K562 (cell line): ENCODE results near the gene FERMT3. TPM values are rescaled to one million over a fixed set of nuclear protein-coding genes. Genes with fewer than 3 reads are reported as not detected.

ENCODE experiments used
- ATF7 ChIP-seq: fragments of 450-650 bp; IDR thresholded peaks from 2 replicates; pipeline ENCODE4 v1.7.1; 2014; ENCODE audit warnings: mild to moderate bottlenecking, moderate library complexity
- CTBP1 ChIP-seq: fragments of 450-650 bp; IDR thresholded peaks from 2 replicates; pipeline ENCODE4 v1.6.1; 2016; ENCODE audit warnings: borderline replicate concordance
- EP300 ChIP-seq: IDR thresholded peaks from 2 replicates; pipeline ENCODE4 v1.6.1; 2012; ENCODE audit warnings: low read length, improper control_type of control experiment
- HNRNPLL ChIP-seq: fragments of 200-400 bp; formaldehyde crosslinking; IDR thresholded peaks from 2 replicates; pipeline ENCODE4 v1.6.1; 2017; ENCODE audit warnings: low read length, low read depth, mild to moderate bottlenecking; ENCODE audit not compliant: poor library complexity, severe bottlenecking
- KDM4B ChIP-seq, 2 experiments: fragments of 450-650 bp in 1 of 2; sonication (generic) in 1 of 2; IDR thresholded peaks; 2 replicates each; pipeline ENCODE4 v1.6.1; 2016 to 2017; ENCODE audit warnings: borderline replicate concordance in 2 of 2, antibody characterized with exemption in 1 of 2, low read depth in 1 of 2, mild to moderate bottlenecking in 1 of 2
- LEF1 ChIP-seq: fragments of 450-650 bp; IDR thresholded peaks from 2 replicates; pipeline ENCODE4 v1.6.1; 2016; ENCODE audit warnings: mild to moderate bottlenecking
- MBD2 ChIP-seq: sonication (generic); IDR thresholded peaks from 2 replicates; pipeline ENCODE4 v1.6.1; 2016; ENCODE audit warnings: low read depth, borderline replicate concordance
- NCOR1 ChIP-seq: fragments of 450-650 bp; IDR thresholded peaks from 2 replicates; pipeline ENCODE4 v1.6.1; 2016; ENCODE audit warnings: mild to moderate bottlenecking, moderate library complexity
- POLR2A ChIP-seq: fragments of 450-650 bp; conservative IDR thresholded peaks from 2 replicates; pipeline ENCODE4 v1.6.1; 2016
- SAP30 ChIP-seq: fragments of 200-600 bp; sonication (generic); IDR thresholded peaks from 2 replicates; pipeline ENCODE4 v1.6.1; 2012; ENCODE audit warnings: borderline replicate concordance, low read depth, mild to moderate bottlenecking, moderate library complexity, low read length, control low read depth, inconsistent platforms; ENCODE audit not compliant: insufficient read depth, poor library complexity, severe bottlenecking
- SLC30A9 ChIP-seq: fragments of 250-450 bp; sonication (Bioruptor Pico); IDR thresholded peaks from 2 replicates; pipeline ENCODE4 v1.8.0; 2022; ENCODE audit warnings: mild to moderate bottlenecking, moderate library complexity
- SMARCB1 ChIP-seq: IDR thresholded peaks from 2 replicates; pipeline ENCODE4 v1.6.1; 2011; ENCODE audit warnings: improper control_type of control experiment, low read depth; ENCODE audit not compliant: insufficient read length
- TBL1XR1 ChIP-seq, 2 experiments: IDR thresholded peaks; 2 replicates each; pipeline ENCODE4 v1.6.1; 2012; ENCODE audit warnings: improper control_type of control experiment in 2 of 2, low read length in 2 of 2, mild to moderate bottlenecking in 1 of 2
- XRCC5 ChIP-seq: fragments of 200-400 bp; formaldehyde crosslinking; IDR thresholded peaks from 2 replicates; pipeline ENCODE4 v1.6.1; 2017; ENCODE audit warnings: low read depth, mild to moderate bottlenecking, low read length
- ZNF830 ChIP-seq: fragments of 250-450 bp; sonication (Bioruptor Pico); IDR thresholded peaks from 2 replicates; pipeline ENCODE4 v1.5.0; 2021; ENCODE audit warnings: mild to moderate bottlenecking
- polyA plus RNA-seq, 8 experiments: library from polyadenylated mRNA; depleted of rRNA in 4 of 8; stranded (reverse) in 5 of 8; unstranded in 3 of 8; fragments of >200 nt; fragmentation: Nextera tagmentation in 2 of 8; fragmentation: Illumina TruSeq in 1 of 8; extraction: Ambion mirVana in 2 of 8; extraction: Trizol in 1 of 8; gene quantifications; 2 replicates each; pipeline versions ENCODE4 v1.2.1 to v1.2.3, GENCODE V29; 2011 to 2014; ENCODE audit warnings: inconsistent platforms in 1 of 8, missing spikeins in 1 of 8
- total RNA-seq, 7 experiments: library from RNA; depleted of rRNA in 6 of 7; stranded (reverse); fragments of >200 nt in 6 of 7; fragmentation: Illumina TruSeq in 2 of 7; extraction: Trizol in 2 of 7; gene quantifications; 2 replicates each; pipeline versions ENCODE4 v1.2.1 to v1.2.3, GENCODE V29; 2011 to 2021; ENCODE audit warnings: low replicate concordance in 1 of 7
- TF ChIP-seq, protein P1 (sequence below): sonication (generic); formaldehyde crosslinking; IDR thresholded peaks from 2 replicates; pipeline ENCODE4 v1.8.0; 2023; ENCODE audit warnings: mild to moderate bottlenecking, missing genetic modification reagents
- TF ChIP-seq, protein P2 (sequence below): fragments of 450-650 bp; IDR thresholded peaks from 2 replicates; pipeline ENCODE4 v1.6.1; 2016; ENCODE audit warnings: antibody characterized with exemption
- TF ChIP-seq, protein P3 (sequence below): fragments of 250-450 bp; sonication (Bioruptor Pico); IDR thresholded peaks from 2 replicates; pipeline ENCODE4 v1.8.0; 2022; ENCODE audit warnings: moderate library complexity, mild to moderate bottlenecking, inconsistent platforms
- TF ChIP-seq, protein P4 (sequence below): fragments of 450-650 bp; IDR thresholded peaks from 2 replicates; pipeline ENCODE4 v1.6.1; 2016; ENCODE audit warnings: low read depth, mild to moderate bottlenecking, moderate library complexity
- TF ChIP-seq, protein P5 (sequence below): sonication (generic); formaldehyde crosslinking; IDR thresholded peaks from 2 replicates; pipeline ENCODE4 v1.9.0; 2022; ENCODE audit warnings: mild to moderate bottlenecking, missing genetic modification reagents

The FERMT3 gene
- total and polyA plus RNA-seq, 9 of the 15 experiments (the other 6 are each of a cell fraction or from before 2014, with no cell fraction given), result 3.2 to 275 (median 79.7) TPM

DNA sequence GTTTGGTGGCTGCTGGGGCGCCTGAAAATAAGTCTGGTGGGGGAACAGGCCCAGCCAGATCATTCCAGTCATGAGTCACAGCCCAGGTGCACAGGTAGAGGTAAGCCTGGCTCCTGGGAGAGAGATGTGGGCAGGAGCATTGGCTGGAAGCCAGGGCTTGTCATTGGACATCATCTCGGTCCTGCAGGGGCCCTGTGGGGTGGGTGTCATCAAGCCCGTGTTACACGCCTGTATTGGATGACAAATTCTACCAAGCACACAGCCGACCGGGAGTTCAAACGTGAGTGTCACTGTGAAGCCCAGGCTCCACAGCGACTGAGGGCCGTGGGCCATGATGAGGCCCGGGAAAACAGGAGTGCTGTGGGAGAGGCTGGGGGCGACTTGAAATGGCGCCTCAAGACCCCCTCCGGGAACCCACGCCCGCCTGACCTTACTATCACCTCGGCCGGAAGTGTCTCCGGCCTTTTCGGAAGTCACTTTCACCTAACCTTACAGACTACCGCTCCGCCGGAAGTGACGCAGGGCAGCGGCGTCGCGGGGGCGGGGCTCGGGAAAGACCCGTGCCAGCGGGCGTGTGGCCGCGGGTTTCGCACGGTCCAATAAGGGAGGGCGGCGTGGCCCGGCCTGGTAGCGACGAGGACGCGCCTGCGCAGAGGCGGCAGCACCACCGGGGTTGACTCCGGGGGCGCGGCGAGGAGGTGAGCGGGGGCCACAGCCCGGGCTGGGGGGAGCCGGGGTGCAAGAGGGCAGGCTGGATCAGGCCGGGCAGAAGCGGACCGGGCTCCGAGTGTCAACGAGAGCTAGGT is 34.1 kb downstream of the FERMT3 start, which contains the start of gene FKBP2 (continued):
- TF ChIP-seq, protein P1, sequence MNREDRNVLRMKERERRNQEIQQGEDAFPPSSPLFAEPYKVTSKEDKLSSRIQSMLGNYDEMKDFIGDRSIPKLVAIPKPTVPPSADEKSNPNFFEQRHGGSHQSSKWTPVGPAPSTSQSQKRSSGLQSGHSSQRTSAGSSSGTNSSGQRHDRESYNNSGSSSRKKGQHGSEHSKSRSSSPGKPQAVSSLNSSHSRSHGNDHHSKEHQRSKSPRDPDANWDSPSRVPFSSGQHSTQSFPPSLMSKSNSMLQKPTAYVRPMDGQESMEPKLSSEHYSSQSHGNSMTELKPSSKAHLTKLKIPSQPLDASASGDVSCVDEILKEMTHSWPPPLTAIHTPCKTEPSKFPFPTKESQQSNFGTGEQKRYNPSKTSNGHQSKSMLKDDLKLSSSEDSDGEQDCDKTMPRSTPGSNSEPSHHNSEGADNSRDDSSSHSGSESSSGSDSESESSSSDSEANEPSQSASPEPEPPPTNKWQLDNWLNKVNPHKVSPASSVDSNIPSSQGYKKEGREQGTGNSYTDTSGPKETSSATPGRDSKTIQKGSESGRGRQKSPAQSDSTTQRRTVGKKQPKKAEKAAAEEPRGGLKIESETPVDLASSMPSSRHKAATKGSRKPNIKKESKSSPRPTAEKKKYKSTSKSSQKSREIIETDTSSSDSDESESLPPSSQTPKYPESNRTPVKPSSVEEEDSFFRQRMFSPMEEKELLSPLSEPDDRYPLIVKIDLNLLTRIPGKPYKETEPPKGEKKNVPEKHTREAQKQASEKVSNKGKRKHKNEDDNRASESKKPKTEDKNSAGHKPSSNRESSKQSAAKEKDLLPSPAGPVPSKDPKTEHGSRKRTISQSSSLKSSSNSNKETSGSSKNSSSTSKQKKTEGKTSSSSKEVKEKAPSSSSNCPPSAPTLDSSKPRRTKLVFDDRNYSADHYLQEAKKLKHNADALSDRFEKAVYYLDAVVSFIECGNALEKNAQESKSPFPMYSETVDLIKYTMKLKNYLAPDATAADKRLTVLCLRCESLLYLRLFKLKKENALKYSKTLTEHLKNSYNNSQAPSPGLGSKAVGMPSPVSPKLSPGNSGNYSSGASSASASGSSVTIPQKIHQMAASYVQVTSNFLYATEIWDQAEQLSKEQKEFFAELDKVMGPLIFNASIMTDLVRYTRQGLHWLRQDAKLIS (CRISPR knock-in tag), result peak; percentile 90
- TF ChIP-seq SAP30 (peak; percentile 65), KDM4B (IDR thresholded peaks at IDR 0.05; ENCODE audit: borderline replicate concordance in 2 of 2, low read depth in 1 of 2) (peak in 1 of 2 experiments; percentile 77; a peak in 1 of 4 replicates), ATF7 (peak; percentile 73), CTBP1 (peak; percentile 34; the same call in 1 of the 2 replicates), LEF1 (0 out of 2 replicates have a peak, but pooled peaks have one; percentile 43), HNRNPLL (peak; percentile 57), EP300 (peak; percentile 21; the same call in 1 of the 2 replicates), TBL1XR1 (IDR thresholded peaks at IDR 0.05; ENCODE audit: low read length in 2 of 2) (peak in 1 of 2 experiments; percentile 34; a peak in 1 of 4 replicates), SMARCB1 (no peak), SLC30A9 (CRISPR knock-in tag) (no peak), NCOR1 (peak; percentile 59; the same call in 1 of the 2 replicates), ZNF830 (peak; percentile 75; the same call in 1 of the 2 replicates), POLR2A (peak; percentile 97), XRCC5 (0 out of 2 replicates have a peak, but pooled peaks have one; percentile 7), MBD2 (peak; percentile 68; the same call in 1 of the 2 replicates)
- TF ChIP-seq, protein P2, sequence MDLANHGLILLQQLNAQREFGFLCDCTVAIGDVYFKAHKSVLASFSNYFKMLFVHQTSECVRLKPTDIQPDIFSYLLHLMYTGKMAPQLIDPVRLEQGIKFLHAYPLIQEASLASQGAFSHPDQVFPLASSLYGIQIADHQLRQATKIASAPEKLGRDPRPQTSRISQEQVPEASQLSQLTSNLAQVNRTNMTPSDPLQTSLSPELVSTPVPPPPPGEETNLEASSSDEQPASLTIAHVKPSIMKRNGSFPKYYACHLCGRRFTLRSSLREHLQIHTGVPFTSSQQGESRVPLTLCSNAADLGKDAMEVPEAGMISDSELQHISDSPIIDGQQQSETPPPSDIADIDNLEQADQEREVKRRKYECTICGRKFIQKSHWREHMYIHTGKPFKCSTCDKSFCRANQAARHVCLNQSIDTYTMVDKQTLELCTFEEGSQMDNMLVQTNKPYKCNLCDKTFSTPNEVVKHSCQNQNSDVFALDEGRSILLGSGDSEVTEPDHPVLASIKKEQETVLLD, result peak; percentile 28; the same call in 1 of the 2 replicates
- TF ChIP-seq, protein P3, sequence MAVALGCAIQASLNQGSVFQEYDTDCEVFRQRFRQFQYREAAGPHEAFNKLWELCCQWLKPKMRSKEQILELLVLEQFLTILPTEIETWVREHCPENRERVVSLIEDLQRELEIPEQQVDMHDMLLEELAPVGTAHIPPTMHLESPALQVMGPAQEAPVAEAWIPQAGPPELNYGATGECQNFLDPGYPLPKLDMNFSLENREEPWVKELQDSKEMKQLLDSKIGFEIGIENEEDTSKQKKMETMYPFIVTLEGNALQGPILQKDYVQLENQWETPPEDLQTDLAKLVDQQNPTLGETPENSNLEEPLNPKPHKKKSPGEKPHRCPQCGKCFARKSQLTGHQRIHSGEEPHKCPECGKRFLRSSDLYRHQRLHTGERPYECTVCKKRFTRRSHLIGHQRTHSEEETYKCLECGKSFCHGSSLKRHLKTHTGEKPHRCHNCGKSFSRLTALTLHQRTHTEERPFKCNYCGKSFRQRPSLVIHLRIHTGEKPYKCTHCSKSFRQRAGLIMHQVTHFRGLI, result no peak
- TF ChIP-seq, protein P4, sequence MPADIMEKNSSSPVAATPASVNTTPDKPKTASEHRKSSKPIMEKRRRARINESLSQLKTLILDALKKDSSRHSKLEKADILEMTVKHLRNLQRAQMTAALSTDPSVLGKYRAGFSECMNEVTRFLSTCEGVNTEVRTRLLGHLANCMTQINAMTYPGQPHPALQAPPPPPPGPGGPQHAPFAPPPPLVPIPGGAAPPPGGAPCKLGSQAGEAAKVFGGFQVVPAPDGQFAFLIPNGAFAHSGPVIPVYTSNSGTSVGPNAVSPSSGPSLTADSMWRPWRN, result peak; percentile 75; the same call in 1 of the 2 replicates
- TF ChIP-seq, protein P5, sequence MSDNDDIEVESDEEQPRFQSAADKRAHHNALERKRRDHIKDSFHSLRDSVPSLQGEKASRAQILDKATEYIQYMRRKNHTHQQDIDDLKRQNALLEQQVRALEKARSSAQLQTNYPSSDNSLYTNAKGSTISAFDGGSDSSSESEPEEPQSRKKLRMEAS (CRISPR knock-in tag), result peak; percentile 64
